Measurements from ENCODE around the gene APC2.

APC2 gene

DNA sequence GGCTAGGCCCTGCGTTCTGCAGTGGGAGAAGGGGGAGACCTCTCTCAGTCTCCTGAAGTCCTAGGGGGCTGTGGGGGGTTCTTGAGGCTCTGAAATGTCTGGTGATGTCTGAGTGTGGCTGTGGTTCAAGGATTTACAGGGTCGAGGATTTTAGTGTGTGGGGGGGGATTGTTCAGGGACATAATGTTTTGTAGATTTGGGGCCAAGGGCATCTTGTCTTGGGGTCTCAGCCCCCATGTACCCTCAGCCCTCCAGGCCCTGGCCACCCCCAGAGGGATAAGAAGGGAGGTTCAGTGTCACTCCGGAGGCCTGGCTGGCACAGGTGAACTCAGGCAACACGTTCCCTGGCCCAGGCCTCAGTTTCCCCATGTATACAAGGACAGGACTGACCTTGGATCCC, 2.4 kb upstream of the APC2 start:
- no peak for DNase-seq

DNA sequence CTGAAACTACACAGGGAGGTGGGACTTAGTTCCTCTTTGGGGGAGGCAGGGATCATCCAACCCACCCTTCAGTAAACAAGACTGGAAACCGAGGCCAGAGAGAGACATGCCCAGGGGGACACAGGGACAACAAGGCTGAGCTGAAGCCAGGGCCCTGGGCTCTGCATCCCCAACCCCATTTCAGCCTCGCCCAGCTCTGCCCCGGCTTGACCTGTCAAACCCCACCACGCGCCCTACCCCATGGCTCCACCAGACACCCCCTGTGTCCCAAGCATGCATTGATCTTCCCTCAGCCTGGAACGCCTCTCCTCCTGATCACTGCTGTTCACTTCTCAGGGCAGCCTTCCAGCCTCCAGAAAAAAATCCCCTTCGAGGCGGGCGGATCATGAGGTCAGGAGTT, 2.0 kb upstream of the APC2 start:
- DNase-seq, result no peak

DNA sequence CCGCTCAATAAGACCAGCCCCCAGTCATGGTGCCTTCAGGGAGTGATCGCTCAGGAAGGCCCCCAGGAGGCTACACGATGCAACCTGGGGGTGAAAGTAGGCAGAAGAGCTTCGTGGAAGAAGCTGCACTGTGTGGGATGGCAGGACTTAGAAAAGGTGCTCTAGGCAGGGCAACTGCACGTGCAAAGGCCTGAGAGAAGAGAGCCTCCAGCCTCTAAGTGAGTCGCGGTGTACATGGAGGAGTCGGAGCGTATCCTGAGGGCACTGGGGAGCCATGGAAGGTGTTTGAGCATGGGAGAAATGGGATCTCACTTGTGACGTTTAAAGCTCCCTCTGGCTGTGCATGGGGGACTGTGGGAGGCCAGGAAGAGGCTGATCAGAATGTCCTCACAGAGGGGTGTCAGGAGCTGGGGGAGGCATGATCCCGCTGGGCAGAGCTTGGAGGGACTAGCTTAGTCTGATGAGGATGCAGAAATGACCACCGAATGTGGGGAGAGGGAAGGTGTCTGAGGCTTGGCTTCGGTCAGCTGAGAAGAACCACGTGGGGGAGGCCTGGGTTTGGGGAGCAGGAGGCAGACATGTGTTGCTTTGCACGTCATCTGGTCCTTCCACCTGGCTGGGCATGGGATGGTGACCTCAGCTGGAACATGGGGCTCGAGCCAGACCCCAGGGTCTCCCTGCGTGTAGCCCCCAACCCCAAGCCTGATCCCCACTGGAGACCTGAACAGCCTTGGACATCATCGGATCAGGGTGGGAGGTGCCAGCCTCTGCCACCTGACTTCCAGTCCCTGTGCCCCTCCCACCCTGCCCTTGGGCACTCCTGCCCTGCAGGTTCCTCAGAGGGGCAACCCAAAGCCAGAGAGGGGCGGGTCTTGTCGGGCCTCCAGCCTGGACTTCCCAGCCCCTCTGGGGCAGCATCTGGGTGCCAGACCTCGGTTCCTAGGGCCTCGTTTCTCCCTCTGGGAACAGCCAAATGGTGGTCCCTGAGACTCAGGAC, 1.1 kb downstream of the APC2 start:
- no peak for DNase-seq

GRCh38 chr19:1451916-1452801, 2.2 kb downstream of the APC2 start:
- no peak for DNase-seq

GRCh38 chr19:1452802-1453524, 3.0 kb downstream of the APC2 start:
- no peak for DNase-seq

DNA sequence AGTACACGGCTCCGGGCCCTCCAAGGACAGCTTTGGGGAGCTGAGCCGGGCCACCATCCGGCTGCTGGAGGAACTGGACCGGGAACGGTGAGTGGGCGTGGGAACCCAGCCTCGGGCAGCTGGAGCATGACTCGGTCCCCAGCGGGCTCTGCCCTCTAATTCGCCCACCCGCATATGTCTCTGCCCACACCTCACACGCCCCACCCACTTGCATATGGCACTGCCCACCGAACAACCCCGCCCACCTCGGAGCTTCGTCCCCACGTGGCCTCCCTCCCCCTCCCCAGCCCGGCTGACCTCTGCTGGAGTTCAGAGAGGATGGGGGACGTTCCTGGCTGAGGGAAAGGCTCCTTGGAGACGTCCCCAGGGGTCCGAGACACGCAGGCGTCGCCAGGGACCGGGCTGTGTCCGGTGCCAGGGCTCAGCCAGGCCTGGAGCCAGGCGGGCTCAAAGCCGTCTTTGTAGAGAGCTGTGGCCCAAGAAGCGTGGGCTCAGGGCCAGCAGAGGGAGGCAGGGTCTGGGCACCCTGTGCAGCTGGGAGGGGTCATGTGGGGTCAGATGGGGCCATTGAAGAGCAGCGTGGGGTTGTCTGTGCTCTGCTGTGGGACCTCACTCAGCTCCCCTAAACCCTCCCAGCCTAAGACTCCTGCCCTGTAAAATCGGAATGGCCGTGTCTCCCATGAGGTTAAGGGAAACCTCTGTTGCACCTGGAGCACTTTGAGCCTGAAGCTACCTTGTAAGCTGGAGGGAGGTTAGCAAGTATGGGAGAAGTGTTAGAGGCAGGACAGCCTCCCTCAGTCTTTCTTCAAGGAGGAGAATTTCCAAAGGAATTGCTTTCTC, 3.8 kb downstream of the APC2 start:
- no peak for DNase-seq

- DNase-seq, result no peak
These were observed 5.0 kb downstream of the APC2 start for GRCh38 chr19:1455002-1455335.

- DNase-seq, result no peak
These were observed 5.6 kb downstream of the APC2 start for GRCh38 chr19:1455336-1456120.

- DNase-seq, result no peak
These were observed 6.4 kb downstream of the APC2 start for GRCh38 chr19:1456121-1456900.

- DNase-seq, result no peak
These were observed 7.3 kb downstream of the APC2 start for GRCh38 chr19:1457031-1457739.

DNA sequence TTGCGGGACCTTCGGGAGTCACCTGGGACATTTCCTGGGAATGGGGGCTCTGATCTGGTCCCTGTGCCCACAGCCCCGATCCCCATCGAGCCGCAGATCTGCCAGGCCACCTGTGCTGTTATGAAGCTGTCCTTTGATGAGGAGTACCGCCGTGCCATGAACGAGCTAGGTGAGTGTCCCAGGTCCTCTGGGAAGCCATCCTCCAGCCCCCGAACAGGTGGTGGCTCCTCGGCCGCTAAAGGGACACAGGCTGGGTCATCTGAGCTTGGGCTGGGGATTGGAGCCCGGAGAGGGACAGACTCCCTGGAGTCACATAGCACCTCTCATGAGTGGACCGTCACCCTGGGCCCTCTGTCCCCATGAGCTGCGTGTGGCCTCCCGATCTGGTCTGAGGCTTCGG, 8.0 kb downstream of the APC2 start:
- DNase-seq, result no peak

DNA sequence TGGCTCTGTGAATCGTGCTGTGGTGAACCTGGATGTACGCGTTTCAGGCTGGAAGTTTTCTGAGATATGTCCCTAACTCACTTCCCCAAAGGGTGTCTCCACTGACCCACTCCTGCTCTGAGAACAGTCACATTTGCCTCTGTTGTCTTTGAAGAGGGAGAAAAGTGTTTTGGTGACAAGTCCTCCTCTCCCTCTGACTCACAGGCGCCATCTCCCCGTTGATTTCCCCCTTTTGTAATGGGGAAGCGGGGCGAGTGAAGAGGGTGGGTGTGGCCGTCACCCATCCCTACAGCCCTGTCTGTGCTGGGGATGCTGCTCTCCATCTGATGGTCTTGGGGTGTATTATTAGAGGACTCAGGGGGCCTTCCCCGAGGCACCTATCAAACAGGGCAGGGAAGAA, 9.6 kb downstream of the APC2 start:
- DNase-seq, result no peak

DNA sequence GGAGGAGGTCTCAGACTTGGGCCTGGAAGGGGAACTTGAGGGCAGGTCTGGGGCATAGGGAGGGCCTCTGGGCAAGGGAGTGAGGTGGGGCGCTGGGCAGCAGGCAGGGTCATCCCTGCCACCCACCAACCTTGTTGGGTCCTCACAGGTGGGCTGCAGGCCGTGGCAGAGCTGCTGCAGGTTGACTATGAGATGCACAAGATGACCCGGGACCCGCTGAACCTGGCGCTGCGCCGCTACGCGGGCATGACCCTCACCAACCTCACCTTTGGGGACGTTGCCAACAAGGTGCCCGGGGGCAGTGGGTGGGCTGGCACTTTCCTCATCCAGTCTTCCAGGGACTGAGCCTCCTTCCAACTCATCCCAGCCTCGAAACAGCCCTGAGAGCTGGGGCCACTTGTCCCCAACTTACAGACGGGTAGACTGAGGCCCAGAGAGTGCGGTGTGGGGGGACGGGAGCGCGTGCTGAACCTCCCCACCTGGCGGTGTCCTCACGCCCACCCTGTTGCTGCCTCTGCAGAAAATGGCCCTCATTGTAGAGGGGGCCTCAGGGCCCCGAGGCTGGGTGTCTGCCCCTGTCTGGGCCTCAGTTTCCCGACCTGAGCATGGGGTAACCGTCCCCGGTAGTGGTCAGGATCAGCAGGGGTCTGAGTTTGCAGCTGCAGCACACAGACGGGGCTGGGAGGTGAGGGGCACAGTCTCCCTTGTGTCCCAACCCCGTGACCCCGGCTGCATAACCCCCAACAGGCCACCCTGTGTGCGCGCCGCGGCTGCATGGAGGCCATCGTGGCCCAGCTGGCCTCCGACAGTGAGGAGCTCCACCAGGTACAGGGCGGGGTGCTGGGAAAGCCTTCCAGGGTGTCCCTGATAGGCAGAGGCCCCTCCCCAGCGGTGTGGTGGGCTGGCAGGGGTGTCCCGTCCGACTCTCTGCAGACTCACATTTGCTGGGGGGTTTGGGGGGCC, 10.4 kb downstream of the APC2 start:
- DNase-seq, result no peak

GRCh38 chr19:1461862-1462261, 11.9 kb downstream of the APC2 start:
- no peak for DNase-seq

DNA sequence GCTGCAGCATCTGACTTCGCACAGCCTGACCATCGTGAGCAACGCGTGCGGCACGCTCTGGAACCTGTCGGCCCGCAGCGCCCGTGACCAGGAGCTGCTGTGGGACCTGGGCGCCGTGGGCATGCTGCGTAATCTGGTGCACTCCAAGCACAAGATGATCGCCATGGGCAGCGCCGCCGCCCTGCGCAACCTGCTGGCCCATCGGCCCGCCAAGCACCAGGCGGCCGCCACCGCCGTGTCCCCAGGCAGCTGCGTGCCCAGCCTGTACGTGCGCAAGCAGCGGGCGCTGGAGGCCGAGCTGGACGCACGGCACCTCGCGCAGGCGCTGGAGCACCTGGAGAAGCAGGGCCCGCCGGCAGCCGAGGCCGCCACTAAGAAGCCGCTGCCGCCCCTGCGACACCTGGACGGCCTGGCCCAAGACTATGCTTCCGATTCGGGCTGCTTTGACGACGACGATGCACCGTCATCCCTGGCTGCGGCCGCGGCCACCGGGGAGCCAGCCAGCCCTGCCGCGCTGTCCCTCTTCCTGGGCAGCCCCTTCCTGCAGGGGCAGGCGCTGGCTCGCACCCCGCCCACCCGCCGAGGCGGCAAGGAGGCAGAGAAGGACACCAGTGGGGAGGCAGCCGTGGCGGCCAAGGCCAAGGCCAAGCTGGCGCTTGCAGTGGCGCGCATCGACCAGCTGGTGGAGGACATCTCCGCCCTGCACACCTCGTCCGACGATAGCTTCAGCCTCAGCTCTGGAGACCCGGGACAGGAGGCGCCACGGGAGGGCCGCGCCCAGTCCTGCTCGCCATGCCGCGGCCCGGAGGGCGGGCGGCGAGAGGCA, 15.5 kb downstream of the APC2 start:
- no peak for DNase-seq

GRCh38 chr19:1466018-1466460, 16.1 kb downstream of the APC2 start:
- DNase-seq, result no peak

DNA sequence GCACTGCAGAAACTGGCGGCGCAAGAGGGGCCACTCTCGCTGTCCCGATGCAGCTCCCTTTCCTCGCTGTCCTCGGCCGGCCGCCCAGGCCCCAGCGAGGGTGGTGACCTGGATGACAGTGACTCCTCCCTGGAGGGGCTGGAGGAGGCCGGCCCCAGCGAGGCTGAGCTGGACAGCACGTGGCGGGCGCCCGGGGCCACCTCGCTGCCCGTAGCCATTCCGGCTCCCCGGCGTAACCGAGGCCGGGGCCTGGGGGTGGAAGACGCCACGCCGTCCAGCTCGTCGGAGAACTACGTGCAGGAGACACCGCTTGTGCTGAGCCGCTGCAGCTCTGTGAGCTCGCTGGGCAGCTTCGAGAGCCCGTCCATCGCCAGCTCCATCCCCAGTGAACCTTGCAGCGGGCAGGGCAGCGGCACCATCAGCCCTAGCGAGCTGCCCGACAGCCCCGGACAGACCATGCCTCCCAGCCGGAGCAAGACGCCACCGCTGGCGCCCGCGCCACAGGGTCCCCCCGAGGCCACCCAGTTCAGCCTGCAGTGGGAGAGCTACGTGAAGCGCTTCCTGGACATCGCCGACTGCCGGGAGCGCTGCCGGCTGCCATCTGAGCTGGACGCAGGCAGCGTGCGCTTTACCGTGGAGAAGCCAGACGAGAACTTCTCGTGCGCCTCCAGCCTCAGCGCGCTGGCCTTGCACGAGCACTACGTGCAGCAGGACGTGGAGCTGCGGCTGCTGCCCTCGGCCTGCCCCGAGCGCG, 16.7 kb downstream of the APC2 start:
- DNase-seq, result no peak
